ENCODE measurements around the gene GGT1.
"Not testable (repeated sequence)": the region's sequence is repeated elsewhere in the genome, so short reads cannot be mapped to it uniquely, and the experiment has no call there.

- not testable (repeated sequence) for TF ChIP-seq CTCF, POLR2A (IDR thresholded peaks at IDR 0.05)
These were observed 2.9 kb upstream of the GGT1 start for GRCh38 chr22:24599958-24600715.
